Heart right ventricle (tissue), 16 donors: Measurements from ENCODE around the gene C3orf33. TPM values are rescaled to one million over a fixed set of nuclear protein-coding genes. Genes with fewer than 3 reads are reported as not detected.
"Not testable (repeated sequence)": the region's sequence is repeated elsewhere in the genome, so short reads cannot be mapped to it uniquely, and the experiment has no call there.

ENCODE experiments used
- ATAC-seq, 8 donors: fragments of 200-7000 bp; cut with Tn5 transposase; one replicate each; pipeline ENCODE4 v1.9.1; 2020; ENCODE audit warnings: mild to moderate bottlenecking in 8 of 8, moderate library complexity in 8 of 8, moderate number of reproducible peaks in 1 of 8
- DNase-seq, 2 donors: peaks; one replicate each; pipeline ENCODE4 v3.0.0-alpha.2; 2020
- H3K27ac ChIP-seq, 10 donors: fragments of 200-600 bp; sonication (generic) in 2 of 10; one replicate each; pipeline versions ENCODE4 v1.5.0 to v1.8.0; 2020 to 2022; ENCODE audit warnings: mild to moderate bottlenecking in 3 of 10
- H3K27me3 ChIP-seq, 7 donors: fragments of 200-600 bp; one replicate each; pipeline ENCODE4 v1.8.0; 2021 to 2022; ENCODE audit warnings: mild to moderate bottlenecking in 2 of 7
- H3K36me3 ChIP-seq, 9 donors: fragments of 200-600 bp; sonication (generic) in 1 of 9; one replicate each; pipeline versions ENCODE4 v1.5.0 to v1.8.0; 2020 to 2022; ENCODE audit warnings: mild to moderate bottlenecking in 2 of 9
- H3K4me1 ChIP-seq, 9 donors: fragments of 200-600 bp; sonication (generic) in 1 of 9; one replicate each; pipeline versions ENCODE4 v1.5.0 to v1.8.0; 2020 to 2022; ENCODE audit warnings: mild to moderate bottlenecking in 4 of 9
- H3K4me3 ChIP-seq, 10 donors: fragments of 200-600 bp; sonication (generic) in 2 of 10; one replicate each; pipeline versions ENCODE4 v1.5.0 to v1.8.0; 2020 to 2022; ENCODE audit warnings: mild to moderate bottlenecking in 7 of 10, moderate library complexity in 2 of 10
- H3K9me3 ChIP-seq, 11 donors: fragments of 200-600 bp in 10 of 11; sonication (generic) in 2 of 11; one replicate each; pipeline versions ENCODE4 v1.5.0 to v1.8.0; 2013 to 2022; ENCODE audit warnings: mild to moderate bottlenecking in 2 of 11, control low read depth in 1 of 11, moderate library complexity in 1 of 11
- WGBS, 2 donors: extraction: QIAGEN DNeasy Blood & Tissue Kit; methylation state at CpG; one replicate each; pipeline ENCODE4 v1.1.7; 2013; ENCODE audit warnings: inconsistent platforms in 1 of 2; 5-methylcytosine and 5-hydroxymethylcytosine counted together
- intact Hi-C, 10 donors: fragments of 100-400 bp; cut with DNase I; formaldehyde crosslinking; loops; one replicate each; pipeline versions ENCODE4 v1.11.1 to v1.14.2; 2022
- polyA plus RNA-seq, 2 donors: library from polyadenylated mRNA; stranded (reverse); fragments of 200-250 nt; gene quantifications; one replicate each; pipeline ENCODE4 v1.2.3, GENCODE V29; 2013
- total RNA-seq, 10 donors: library from RNA; stranded (reverse); fragmentation: NEBNext Ultra II Directional in 3 of 10; extraction: Animal tissue kit (Norgen Biotek cat#: 25700) in 3 of 10; gene quantifications; one replicate each; pipeline versions ENCODE4 v1.2.1 to v1.2.4, GENCODE V29; 2021 to 2023
- TF ChIP-seq, protein P1 (sequence below), 9 donors: fragments of 200-600 bp; sonication (generic) in 2 of 9; IDR thresholded peaks; one replicate each; pipeline versions ENCODE4 v1.5.0 to v1.8.0; 2021 to 2022; ENCODE audit warnings: antibody characterized with exemption in 9 of 9, mild to moderate bottlenecking in 5 of 9, moderate library complexity in 1 of 9
- donor health status: Arrhythmogenic right ventricular cardiomyopathy.
- donor health status: ischemic (EF 13 %, LVEDD 7.1; RV severe dilation, severe dysfunction).
- donor health status: healthy with polysubstance abuse.
- donor health status: DM: no; HTN: yes; CAD: no.
- donor health status: DM: no; HTN: no; CAD: no.
- donor health status: ischemic (EF 25% LVEDD 6.9; RV normal size, moderate dysfunction).
- donor health status: ischemic (EF 25% LVEDD 5.7; RV mildly dilated, moderate dysfunction).
- donor health status: healthy.
- donor health status: DM: yes; HTN: yes; CAD: no.
- donor health status: Ischemic cardiomyopathy.
- donor health status: ischemic (EF 35%, LVEDD 5.7; RV mildly dilated, moderate dysfunction).
- donor health status: nonischemic (EF 11% LVEDD 7.7; RV severe dilation, severe dysfunction).
- donor health status: DM: yes; HTN: yes; CAD: no.
- donor health status: PGD.
- donor health status: ischemic (EF 29% LVEDD 5.4; RV normal size, mild dysfunction).
- donor health status: nonischemic (EF 23%, LVEDD 6.1; RV moderate dilation, normal function).

C3orf33 gene
- total and polyA plus RNA-seq, 12 donors, result 2.3 to 8.5 (median 5.8) TPM

DNA sequence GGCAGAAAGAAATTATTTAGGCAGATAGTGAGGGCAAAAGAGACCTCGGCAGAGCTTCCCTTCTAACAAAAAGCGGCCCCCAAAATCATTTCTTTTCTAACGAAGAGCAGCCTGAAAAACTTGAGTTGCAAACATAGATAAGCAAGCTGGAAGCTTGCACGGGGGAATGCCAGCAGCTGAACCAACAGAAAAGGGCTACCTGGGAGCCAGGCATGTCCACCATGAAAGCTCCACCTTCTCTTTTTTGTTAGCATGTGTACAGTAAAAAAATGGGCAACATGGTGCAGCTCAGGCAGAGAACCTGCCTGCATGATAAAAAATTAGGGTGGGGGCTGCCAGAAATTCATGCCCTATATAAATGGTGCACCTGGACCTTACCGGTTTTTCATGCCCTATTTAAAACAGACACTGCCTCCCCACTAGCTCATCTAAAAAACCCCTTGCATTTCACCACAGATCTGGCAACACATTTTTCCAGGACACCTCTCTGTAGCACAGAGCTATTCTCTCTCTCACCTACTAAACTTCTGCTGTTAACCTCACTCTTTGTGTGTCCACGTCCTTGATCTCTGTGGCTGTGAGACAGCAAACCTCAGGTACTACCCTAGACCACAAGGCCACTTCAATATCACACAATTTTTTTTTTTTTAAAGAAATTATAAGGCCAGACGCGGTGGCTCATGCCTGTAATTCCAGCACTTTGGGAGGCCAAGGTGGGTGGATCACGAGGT is 29.4 kb upstream of the C3orf33 start:
- no peak for DNase-seq
- WGBS, 2 donors, result 86 to 93% methylated on average over 9 of the region's 9 CpGs
- intact Hi-C loops, result no loop called here
- Histone ChIP-seq H3K27ac (no peak overlapping the region), H3K4me3 (no peak overlapping the region), H3K4me1 (peaks cover 0 to 8% (median 0%) of the 10 kb centered on the region in 9 donors), H3K36me3 (peaks cover 0 to 60% (median 7%) of the 10 kb centered on the region in 9 donors), H3K9me3 (no peaks in the 10 kb centered on the region), H3K27me3 (no peaks in the 10 kb centered on the region)
- ATAC-seq, result no peak
- TF ChIP-seq, protein P1, sequence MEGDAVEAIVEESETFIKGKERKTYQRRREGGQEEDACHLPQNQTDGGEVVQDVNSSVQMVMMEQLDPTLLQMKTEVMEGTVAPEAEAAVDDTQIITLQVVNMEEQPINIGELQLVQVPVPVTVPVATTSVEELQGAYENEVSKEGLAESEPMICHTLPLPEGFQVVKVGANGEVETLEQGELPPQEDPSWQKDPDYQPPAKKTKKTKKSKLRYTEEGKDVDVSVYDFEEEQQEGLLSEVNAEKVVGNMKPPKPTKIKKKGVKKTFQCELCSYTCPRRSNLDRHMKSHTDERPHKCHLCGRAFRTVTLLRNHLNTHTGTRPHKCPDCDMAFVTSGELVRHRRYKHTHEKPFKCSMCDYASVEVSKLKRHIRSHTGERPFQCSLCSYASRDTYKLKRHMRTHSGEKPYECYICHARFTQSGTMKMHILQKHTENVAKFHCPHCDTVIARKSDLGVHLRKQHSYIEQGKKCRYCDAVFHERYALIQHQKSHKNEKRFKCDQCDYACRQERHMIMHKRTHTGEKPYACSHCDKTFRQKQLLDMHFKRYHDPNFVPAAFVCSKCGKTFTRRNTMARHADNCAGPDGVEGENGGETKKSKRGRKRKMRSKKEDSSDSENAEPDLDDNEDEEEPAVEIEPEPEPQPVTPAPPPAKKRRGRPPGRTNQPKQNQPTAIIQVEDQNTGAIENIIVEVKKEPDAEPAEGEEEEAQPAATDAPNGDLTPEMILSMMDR (IDR thresholded peaks at IDR 0.05), result no peak

DNA sequence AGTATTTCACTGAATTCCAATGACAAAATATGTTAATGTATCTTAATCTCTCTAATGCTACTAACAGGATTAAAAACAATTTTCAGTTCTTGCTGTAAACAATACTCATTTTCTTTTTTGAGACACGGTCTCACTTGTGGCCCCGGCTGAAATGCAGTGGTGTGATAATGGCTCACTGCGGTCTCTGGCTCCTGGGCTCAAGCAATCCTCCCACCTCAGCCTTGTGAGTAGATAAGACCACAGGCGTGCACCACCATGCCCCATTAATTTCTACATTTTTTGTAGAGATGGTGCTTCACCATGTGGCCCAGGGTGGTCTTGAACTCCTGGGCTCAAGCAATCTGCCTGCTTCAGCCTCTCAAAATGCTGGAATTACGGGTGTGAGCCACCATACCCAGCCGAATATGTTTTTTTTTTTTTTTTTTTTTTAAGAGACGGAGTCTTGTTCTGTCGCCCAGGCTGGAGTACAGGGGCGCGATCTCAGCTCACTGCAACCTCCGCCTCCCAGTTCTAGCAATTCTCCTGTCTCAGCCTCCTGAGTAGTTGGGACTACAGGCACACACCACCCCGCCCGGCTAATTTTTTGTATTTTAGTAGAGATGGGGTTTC is 22.5 kb upstream of the C3orf33 start:
- peaks cover 0 to 93% (median 5%) of the 10 kb centered on the region in 9 donors for H3K36me3 ChIP-seq
- H3K9me3 ChIP-seq, intact Hi-C loops, DNase-seq, H3K27me3 ChIP-seq, H3K4me1 ChIP-seq, H3K4me3 ChIP-seq, H3K27ac ChIP-seq, ATAC-seq: not testable (repeated sequence)
- whole genome bisulfite sequencing, 2 donors, result 96% methylated on average over 13 of the region's 13 CpGs

DNA sequence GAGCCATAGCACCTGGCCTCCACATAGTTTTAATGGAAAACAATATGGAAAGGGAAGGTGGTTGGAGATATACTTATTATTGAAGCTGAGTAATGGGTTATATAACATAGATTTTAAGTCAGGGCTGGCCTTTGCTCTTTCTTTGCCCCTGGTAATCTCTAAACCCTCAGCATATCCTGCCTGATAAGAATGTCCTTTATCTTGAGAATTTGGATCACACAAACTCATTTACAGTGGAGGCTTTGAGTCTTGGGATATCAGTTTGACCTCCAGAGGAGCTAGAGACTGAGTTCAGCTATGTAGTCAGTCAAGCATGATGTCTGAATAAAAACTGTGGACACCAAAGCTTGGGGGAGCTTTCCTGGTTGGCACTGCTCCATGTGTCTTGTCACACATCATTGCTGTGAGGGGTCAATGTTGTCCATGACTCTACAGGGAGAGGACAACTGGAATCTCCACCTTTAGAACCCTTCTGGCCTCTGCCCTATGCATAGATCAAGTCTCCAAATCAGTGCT is 9.0 kb upstream of the C3orf33 start:
- TF ChIP-seq, protein P1 (IDR thresholded peaks at IDR 0.05), result no peak
- Histone ChIP-seq H3K36me3 (peaks cover 0 to 9% (median 0%) of the 10 kb centered on the region in 9 donors), H3K4me3 (no peak overlapping the region), H3K27me3 (no peaks in the 10 kb centered on the region), H3K27ac (no peak overlapping the region), H3K4me1 (no peaks in the 10 kb centered on the region), H3K9me3 (no peaks in the 10 kb centered on the region)
- DNase-seq (no peak), ATAC-seq (peak in 1 of 8 donors; percentile 41)
- intact Hi-C loops, result no loop called here

DNA sequence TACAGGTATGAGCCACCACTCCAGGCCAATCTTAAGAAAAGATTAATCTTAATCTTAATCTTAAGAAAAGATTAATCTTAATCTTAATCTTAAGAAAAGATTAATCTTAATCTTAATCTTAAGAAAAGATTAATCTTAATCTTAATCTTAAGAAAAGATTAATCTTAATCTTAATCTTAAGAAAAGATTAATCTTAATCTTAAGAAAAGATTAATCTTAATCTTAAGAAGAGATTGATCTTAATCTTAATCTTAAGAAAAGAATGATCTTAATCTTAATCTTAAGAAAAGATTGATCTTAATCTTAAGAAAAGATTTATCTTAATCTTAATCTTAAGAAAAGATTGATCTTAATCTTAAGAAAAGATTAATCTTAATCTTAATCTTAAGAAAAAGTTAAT is 7.1 kb upstream of the C3orf33 start:
- H3K27me3 ChIP-seq, DNase-seq, H3K27ac ChIP-seq, H3K36me3 ChIP-seq, ATAC-seq, H3K4me3 ChIP-seq, intact Hi-C loops, H3K4me1 ChIP-seq, H3K9me3 ChIP-seq: not testable (repeated sequence)

DNA sequence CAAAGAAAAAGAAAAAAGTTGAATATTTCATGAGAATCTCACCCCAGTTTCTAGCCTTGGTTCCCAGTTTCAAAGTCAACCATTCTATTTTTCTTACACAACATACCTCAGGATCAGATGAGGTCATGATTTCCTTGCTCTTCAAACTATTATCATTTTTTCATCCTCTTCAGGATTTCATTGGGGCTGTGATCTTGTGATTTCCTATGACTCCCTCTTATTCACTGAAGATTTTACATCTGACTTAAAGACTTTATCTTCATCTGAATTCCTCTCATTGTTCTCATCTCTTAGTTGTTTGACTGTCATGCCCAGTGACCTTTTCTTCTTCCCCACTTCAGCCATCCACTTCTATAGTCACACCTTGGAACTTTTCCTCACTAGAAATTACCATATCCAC is 3.1 kb upstream of the C3orf33 start:
- no peaks in the 10 kb centered on the region for H3K9me3 ChIP-seq
- H3K4me3 ChIP-seq, result no peak overlapping the region
- TF ChIP-seq, protein P1 (IDR thresholded peaks at IDR 0.05), result no peak
- no peak overlapping the region for H3K27ac ChIP-seq
- no peaks in the 10 kb centered on the region for H3K27me3 ChIP-seq
- peaks cover 0 to 31% (median 4%) of the 10 kb centered on the region in 9 donors for H3K4me1 ChIP-seq
- H3K36me3 ChIP-seq, result peaks cover 0 to 2% (median 0%) of the 10 kb centered on the region in 9 donors
- ATAC-seq (no peak), DNase-seq (no peak)
- intact Hi-C loops, result loop anchor here in 8 of 10 donors (5.0 to 10.0 kb wide), 5 partner anchors 38 to 63 kb away; partner anchors contain the start of genes SLC33A1 (in 4 of the 8) and GMPS (in 2 of the 8)
